HEK293 (cell line): ENCODE measurements around the gene MYH1.

Experiments used
- CTCF ChIA-PET: fragments of 350-600 bp; formaldehyde crosslinking; extraction: SDS; loops from one replicate; lab custom pipeline; 2021; ENCODE audit warnings: antibody characterized with exemption; lab: Yijun Ruan, JAX
- POLR2A ChIA-PET: fragments of 300-600 bp; formaldehyde crosslinking; extraction: SDS; loops from one replicate; lab custom pipeline; 2020; ENCODE audit warnings: antibody characterized with exemption, inconsistent platforms; lab: Yijun Ruan, JAX
- H3K27ac ChIP-seq: fragments of 200-500 bp; sonication (Bioruptor generic); 2 replicates; pipeline ENCODE4 v1.5.1; 2014; ENCODE audit warnings: low read depth, low read length, control low read depth, inconsistent platforms; ENCODE audit errors: extremely low read depth
- H3K36me3 ChIP-seq, 2 experiments: fragments of 200-500 bp in 1 of 2; sonication (Bioruptor generic) in 1 of 2; 1 replicate in 1 of 2; 2 replicates in 1 of 2; pipeline ENCODE4 v1.5.1; 2014 to 2017; ENCODE audit warnings: inconsistent platforms in 2 of 2, low read length in 2 of 2; ENCODE audit not compliant: control insufficient read depth in 2 of 2, insufficient read depth in 1 of 2
- H3K4me1 ChIP-seq: fragments of 200-500 bp; sonication (Bioruptor generic); 2 replicates; pipeline ENCODE4 v1.5.1; 2014; ENCODE audit warnings: mild to moderate bottlenecking, low read length, inconsistent platforms; ENCODE audit not compliant: control insufficient read depth, insufficient read depth
- H3K4me3 ChIP-seq: 2 replicates; pipeline ENCODE4 v1.5.1; 2011; ENCODE audit warnings: low read depth, mild to moderate bottlenecking, control low read depth, low read length, moderate library complexity
- H3K9me3 ChIP-seq: fragments of 200-500 bp; sonication (Bioruptor generic); 2 replicates; pipeline ENCODE4 v1.5.1; 2014; ENCODE audit warnings: low read depth, low read length, inconsistent platforms; ENCODE audit not compliant: control insufficient read depth, insufficient read depth
- BCL11A ChIP-seq: fragments of 450-650 bp; formaldehyde crosslinking; IDR thresholded peaks from 2 replicates; pipeline ENCODE4 v1.5.1; 2016; ENCODE audit warnings: low read depth, missing biosample characterization, missing genetic modification characterization
- KLF16 ChIP-seq: fragments of 450-650 bp; formaldehyde crosslinking; IDR thresholded peaks from 2 replicates; pipeline ENCODE4 v1.5.1; 2017; ENCODE audit warnings: missing biosample characterization, missing genetic modification characterization
- KLF7 ChIP-seq: fragments of 450-650 bp; formaldehyde crosslinking; IDR thresholded peaks from 2 replicates; pipeline ENCODE4 v1.5.1; 2016; ENCODE audit warnings: missing biosample characterization, missing genetic modification characterization, borderline replicate concordance
- TRIM28 ChIP-seq: IDR thresholded peaks from 2 replicates; pipeline ENCODE4 v1.6.1; 2011; ENCODE audit warnings: low read length, control low read depth, borderline replicate concordance
- ZFP3 ChIP-seq: fragments of 450-650 bp; formaldehyde crosslinking; IDR thresholded peaks from 2 replicates; pipeline ENCODE4 v1.5.1; 2016; ENCODE audit warnings: low read depth, missing biosample characterization, missing genetic modification characterization
- ZNF132 ChIP-seq: fragments of 450-650 bp; formaldehyde crosslinking; IDR thresholded peaks from 2 replicates; pipeline ENCODE4 v1.5.1; 2017; ENCODE audit warnings: missing biosample characterization, missing genetic modification characterization, borderline replicate concordance
- ZNF140 ChIP-seq: fragments of 450-650 bp; formaldehyde crosslinking; IDR thresholded peaks from 2 replicates; pipeline ENCODE4 v1.5.1; 2016; ENCODE audit warnings: missing biosample characterization, missing genetic modification characterization
- ZNF155 ChIP-seq: fragments of 450-650 bp; formaldehyde crosslinking; IDR thresholded peaks from 2 replicates; pipeline ENCODE4 v1.5.1; 2016; ENCODE audit warnings: missing biosample characterization, missing genetic modification characterization
- ZNF280C ChIP-seq: fragments of 450-650 bp; formaldehyde crosslinking; IDR thresholded peaks from 2 replicates; pipeline ENCODE4 v1.5.1; 2016; ENCODE audit warnings: missing biosample characterization, missing genetic modification characterization
- ZNF391 ChIP-seq: fragments of 450-650 bp; formaldehyde crosslinking; IDR thresholded peaks from 2 replicates; pipeline ENCODE4 v1.5.1; 2016; ENCODE audit warnings: low read depth, missing biosample characterization, missing genetic modification characterization, borderline replicate concordance
- ZNF768 ChIP-seq: fragments of 450-650 bp; formaldehyde crosslinking; IDR thresholded peaks from 2 replicates; pipeline ENCODE4 v1.5.1; 2018; ENCODE audit warnings: missing biosample characterization, mild to moderate bottlenecking, missing genetic modification characterization
- ZNF843 ChIP-seq: fragments of 450-650 bp; formaldehyde crosslinking; IDR thresholded peaks from 2 replicates; pipeline ENCODE4 v1.5.1; 2016; ENCODE audit warnings: missing biosample characterization, missing genetic modification characterization
- TF ChIP-seq, protein P1 (sequence below): IDR thresholded peaks from 2 replicates; pipeline ENCODE4 v1.6.1; 2011; ENCODE audit warnings: mild to moderate bottlenecking, low read depth, low read length, borderline replicate concordance
- TF ChIP-seq, protein P2 (sequence below): fragments of 450-650 bp; formaldehyde crosslinking; IDR thresholded peaks from 2 replicates; pipeline ENCODE4 v1.5.1; 2016; ENCODE audit warnings: missing biosample characterization, missing genetic modification characterization
- TF ChIP-seq, protein P3 (sequence below): fragments of 450-650 bp; formaldehyde crosslinking; IDR thresholded peaks from 2 replicates; pipeline ENCODE4 v1.5.1; 2017; ENCODE audit warnings: missing biosample characterization, missing genetic modification characterization
- TF ChIP-seq, protein P4 (sequence below): fragments of 450-650 bp; formaldehyde crosslinking; IDR thresholded peaks from 2 replicates; pipeline ENCODE4 v1.5.1; 2016; ENCODE audit warnings: missing biosample characterization, missing genetic modification characterization, borderline replicate concordance

Gene MYH1

DNA sequence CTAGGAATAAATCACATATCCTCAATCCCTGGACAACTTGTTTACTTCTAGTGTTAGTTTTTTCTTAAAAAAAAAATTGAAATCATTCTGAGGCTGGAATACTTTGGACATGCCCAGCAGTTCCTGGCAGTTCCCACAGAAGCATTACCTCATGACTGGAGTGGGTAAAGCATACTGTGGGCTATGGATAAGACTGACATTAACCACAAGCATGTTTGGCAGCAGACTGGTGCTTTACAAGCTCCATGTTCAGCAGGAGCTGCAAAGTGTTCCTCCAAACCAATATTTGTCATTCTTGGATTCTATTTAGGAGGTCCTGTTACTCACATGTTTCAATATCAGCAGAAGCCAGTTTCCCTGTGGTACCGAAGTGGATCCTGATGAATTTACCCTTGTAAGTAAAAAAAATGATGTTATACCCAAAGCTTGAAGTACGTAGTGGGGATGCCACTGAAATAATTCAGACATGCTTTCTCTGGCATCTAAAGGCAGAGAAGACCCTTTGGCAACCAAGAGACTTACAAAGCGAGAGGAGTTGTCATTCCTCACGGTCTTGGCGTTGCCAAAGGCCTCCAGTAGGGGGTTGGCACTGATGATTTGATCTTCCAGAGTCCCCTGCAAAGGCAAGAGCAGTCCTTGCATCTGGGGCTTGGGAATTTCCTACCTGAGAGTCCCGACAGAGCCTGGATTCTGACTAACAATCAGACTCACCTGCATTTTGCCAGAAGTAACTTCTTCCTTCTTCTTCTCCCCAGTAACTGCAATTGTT lies 4.9 kb downstream of the MYH1 start:
- H3K27ac ChIP-seq: no peak overlapping the region
- ChIA-PET POLR2A (no interaction called here), CTCF (interaction anchor here (0.6 to 0.9 kb wide), 3 partner anchors 11 to 186 kb away, joined by 3 read pairs; no protein-coding TSS in a partner anchor)
- H3K36me3 ChIP-seq: no peaks in the 10 kb centered on the region
- no peaks in the 10 kb centered on the region for H3K4me1 ChIP-seq
- H3K9me3 ChIP-seq: no peaks in the 10 kb centered on the region
- TF ChIP-seq KLF7 (tag by site-specific recombination) (no peak), ZNF391 (tag by site-specific recombination) (no peak), ZNF768 (no peak), ZFP3 (no peak), TRIM28 (no peak), ZNF280C (tag by site-specific recombination) (no peak), ZNF132 (tag by site-specific recombination) (no peak), KLF16 (tag by site-specific recombination) (no peak), BCL11A (tag by site-specific recombination) (no peak), ZNF140 (tag by site-specific recombination) (no peak), ZNF843 (tag by site-specific recombination) (no peak), ZNF155 (tag by site-specific recombination) (no peak)
- TF ChIP-seq, protein P1, sequence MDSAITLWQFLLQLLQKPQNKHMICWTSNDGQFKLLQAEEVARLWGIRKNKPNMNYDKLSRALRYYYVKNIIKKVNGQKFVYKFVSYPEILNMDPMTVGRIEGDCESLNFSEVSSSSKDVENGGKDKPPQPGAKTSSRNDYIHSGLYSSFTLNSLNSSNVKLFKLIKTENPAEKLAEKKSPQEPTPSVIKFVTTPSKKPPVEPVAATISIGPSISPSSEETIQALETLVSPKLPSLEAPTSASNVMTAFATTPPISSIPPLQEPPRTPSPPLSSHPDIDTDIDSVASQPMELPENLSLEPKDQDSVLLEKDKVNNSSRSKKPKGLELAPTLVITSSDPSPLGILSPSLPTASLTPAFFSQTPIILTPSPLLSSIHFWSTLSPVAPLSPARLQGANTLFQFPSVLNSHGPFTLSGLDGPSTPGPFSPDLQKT: no peak
- TF ChIP-seq, protein P2, sequence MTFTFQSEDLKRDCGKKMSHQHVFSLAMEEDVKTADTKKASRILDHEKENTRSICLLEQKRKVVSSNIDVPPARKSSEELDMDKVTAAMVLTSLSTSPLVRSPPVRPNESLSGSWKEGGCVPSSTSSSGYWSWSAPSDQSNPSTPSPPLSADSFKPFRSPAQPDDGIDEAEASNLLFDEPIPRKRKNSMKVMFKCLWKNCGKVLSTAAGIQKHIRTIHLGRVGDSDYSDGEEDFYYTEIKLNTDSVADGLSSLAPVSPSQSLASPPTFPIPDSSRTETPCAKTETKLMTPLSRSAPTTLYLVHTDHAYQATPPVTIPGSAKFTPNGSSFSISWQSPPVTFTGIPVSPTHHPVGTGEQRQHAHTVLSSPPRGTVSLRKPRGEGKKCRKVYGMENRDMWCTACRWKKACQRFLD (tag by site-specific recombination): no peak
- TF ChIP-seq, protein P3, sequence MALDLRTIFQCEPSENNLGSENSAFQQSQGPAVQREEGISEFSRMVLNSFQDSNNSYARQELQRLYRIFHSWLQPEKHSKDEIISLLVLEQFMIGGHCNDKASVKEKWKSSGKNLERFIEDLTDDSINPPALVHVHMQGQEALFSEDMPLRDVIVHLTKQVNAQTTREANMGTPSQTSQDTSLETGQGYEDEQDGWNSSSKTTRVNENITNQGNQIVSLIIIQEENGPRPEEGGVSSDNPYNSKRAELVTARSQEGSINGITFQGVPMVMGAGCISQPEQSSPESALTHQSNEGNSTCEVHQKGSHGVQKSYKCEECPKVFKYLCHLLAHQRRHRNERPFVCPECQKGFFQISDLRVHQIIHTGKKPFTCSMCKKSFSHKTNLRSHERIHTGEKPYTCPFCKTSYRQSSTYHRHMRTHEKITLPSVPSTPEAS (tag by site-specific recombination): no peak
- TF ChIP-seq, protein P4, sequence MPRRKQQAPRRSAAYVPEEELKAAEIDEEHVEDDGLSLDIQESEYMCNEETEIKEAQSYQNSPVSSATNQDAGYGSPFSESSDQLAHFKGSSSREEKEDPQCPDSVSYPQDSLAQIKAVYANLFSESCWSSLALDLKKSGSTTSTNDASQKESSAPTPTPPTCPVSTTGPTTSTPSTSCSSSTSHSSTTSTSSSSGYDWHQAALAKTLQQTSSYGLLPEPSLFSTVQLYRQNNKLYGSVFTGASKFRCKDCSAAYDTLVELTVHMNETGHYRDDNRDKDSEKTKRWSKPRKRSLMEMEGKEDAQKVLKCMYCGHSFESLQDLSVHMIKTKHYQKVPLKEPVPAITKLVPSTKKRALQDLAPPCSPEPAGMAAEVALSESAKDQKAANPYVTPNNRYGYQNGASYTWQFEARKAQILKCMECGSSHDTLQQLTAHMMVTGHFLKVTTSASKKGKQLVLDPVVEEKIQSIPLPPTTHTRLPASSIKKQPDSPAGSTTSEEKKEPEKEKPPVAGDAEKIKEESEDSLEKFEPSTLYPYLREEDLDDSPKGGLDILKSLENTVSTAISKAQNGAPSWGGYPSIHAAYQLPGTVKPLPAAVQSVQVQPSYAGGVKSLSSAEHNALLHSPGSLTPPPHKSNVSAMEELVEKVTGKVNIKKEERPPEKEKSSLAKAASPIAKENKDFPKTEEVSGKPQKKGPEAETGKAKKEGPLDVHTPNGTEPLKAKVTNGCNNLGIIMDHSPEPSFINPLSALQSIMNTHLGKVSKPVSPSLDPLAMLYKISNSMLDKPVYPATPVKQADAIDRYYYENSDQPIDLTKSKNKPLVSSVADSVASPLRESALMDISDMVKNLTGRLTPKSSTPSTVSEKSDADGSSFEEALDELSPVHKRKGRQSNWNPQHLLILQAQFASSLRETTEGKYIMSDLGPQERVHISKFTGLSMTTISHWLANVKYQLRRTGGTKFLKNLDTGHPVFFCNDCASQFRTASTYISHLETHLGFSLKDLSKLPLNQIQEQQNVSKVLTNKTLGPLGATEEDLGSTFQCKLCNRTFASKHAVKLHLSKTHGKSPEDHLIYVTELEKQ: no peak
- no peak overlapping the region for H3K4me3 ChIP-seq
